K562 (cell line): ENCODE results near the gene C22orf39. TPM values are rescaled to one million over a fixed set of nuclear protein-coding genes. Genes with fewer than 3 reads are reported as not detected.

Source experiments
- AFF4 ChIP-seq: sonication (generic); formaldehyde crosslinking; IDR thresholded peaks from 2 replicates; pipeline ENCODE4 v1.8.0; 2023; ENCODE audit warnings: mild to moderate bottlenecking, missing genetic modification reagents
- ESRRA ChIP-seq: fragments of 450-650 bp; IDR thresholded peaks from 2 replicates; pipeline ENCODE4 v1.6.1; 2014; ENCODE audit warnings: low read depth, mild to moderate bottlenecking, moderate library complexity, borderline replicate concordance
- FOXM1 ChIP-seq, 2 experiments: fragments of 450-650 bp in 1 of 2; sonication (generic) in 1 of 2; formaldehyde crosslinking in 1 of 2; IDR thresholded peaks; 2 replicates each; pipeline versions ENCODE4 v1.6.1 to v1.9.0; 2017 to 2022; ENCODE audit warnings: low read depth in 2 of 2, mild to moderate bottlenecking in 2 of 2, missing genetic modification reagents in 1 of 2, moderate library complexity in 1 of 2
- KLF16 ChIP-seq: IDR thresholded peaks from 2 replicates; pipeline ENCODE4 v1.6.1; 2016; ENCODE audit warnings: antibody characterized with exemption
- KLF6 ChIP-seq: fragments of 250-450 bp; sonication (Bioruptor Pico); IDR thresholded peaks from 2 replicates; pipeline ENCODE4 v1.4.0; 2020; ENCODE audit warnings: mild to moderate bottlenecking, moderate library complexity, borderline replicate concordance
- MCM5 ChIP-seq: fragments of 450-650 bp; IDR thresholded peaks from 2 replicates; pipeline ENCODE4 v1.6.1; 2016; ENCODE audit warnings: low read depth
- MYNN ChIP-seq, 2 experiments: sonication (generic); formaldehyde crosslinking in 1 of 2; IDR thresholded peaks; 2 replicates each; pipeline versions ENCODE4 v1.5.0 to v1.6.1; 2016 to 2020; ENCODE audit warnings: antibody characterized with exemption in 1 of 2, missing genetic modification reagents in 1 of 2
- POLR3G ChIP-seq: IDR thresholded peaks from 2 replicates; pipeline ENCODE4 v1.6.1; 2011; ENCODE audit not compliant: insufficient read length, insufficient replicate concordance; ENCODE audit errors: extremely low read depth
- RERE ChIP-seq: sonication (generic); formaldehyde crosslinking; IDR thresholded peaks from 2 replicates; pipeline ENCODE4 v1.8.0; 2023; ENCODE audit warnings: missing genetic modification reagents, mild to moderate bottlenecking, borderline replicate concordance
- TAF1 ChIP-seq: IDR thresholded peaks from 2 replicates; pipeline ENCODE4 v1.6.1; 2011; ENCODE audit warnings: mild to moderate bottlenecking, low read length, moderate library complexity; ENCODE audit not compliant: insufficient read depth, control insufficient read depth, severe bottlenecking; ENCODE audit errors: extremely low read depth
- ZNF717 ChIP-seq: fragments of 250-450 bp; sonication (Bioruptor Pico); IDR thresholded peaks from 2 replicates; pipeline ENCODE4 v1.5.0; 2021
- ZNF76 ChIP-seq: fragments of 250-450 bp; sonication (Bioruptor Pico); IDR thresholded peaks from 2 replicates; pipeline ENCODE4 v1.4.0; 2020; ENCODE audit warnings: mild to moderate bottlenecking, moderate library complexity, borderline replicate concordance
- polyA plus RNA-seq, 8 experiments: library from polyadenylated mRNA; depleted of rRNA in 4 of 8; stranded (reverse) in 5 of 8; unstranded in 3 of 8; fragments of >200 nt; fragmentation: Nextera tagmentation in 2 of 8; fragmentation: Illumina TruSeq in 1 of 8; extraction: Ambion mirVana in 2 of 8; extraction: Trizol in 1 of 8; gene quantifications; 2 replicates each; pipeline versions ENCODE4 v1.2.1 to v1.2.3, GENCODE V29; 2011 to 2014; ENCODE audit warnings: inconsistent platforms in 1 of 8, missing spikeins in 1 of 8
- total RNA-seq, 7 experiments: library from RNA; depleted of rRNA in 6 of 7; stranded (reverse); fragments of >200 nt in 6 of 7; fragmentation: Illumina TruSeq in 2 of 7; extraction: Trizol in 2 of 7; gene quantifications; 2 replicates each; pipeline versions ENCODE4 v1.2.1 to v1.2.3, GENCODE V29; 2011 to 2021; ENCODE audit warnings: low replicate concordance in 1 of 7
- TF ChIP-seq, protein P1 (sequence below): fragments of 250-450 bp; sonication (Bioruptor Pico); IDR thresholded peaks from 2 replicates; pipeline ENCODE4 v1.5.0; 2021; ENCODE audit warnings: mild to moderate bottlenecking, borderline replicate concordance
- TF ChIP-seq, protein P2 (sequence below): fragments of 450-650 bp; IDR thresholded peaks from 2 replicates; pipeline ENCODE4 v1.6.1; 2016; ENCODE audit warnings: low read depth, mild to moderate bottlenecking, moderate library complexity

C22orf39 gene
- total and polyA plus RNA-seq, 9 of the 15 experiments (the other 6 are each of a cell fraction or from before 2014, with no cell fraction given) = 20.4 to 139 (median 66.8) TPM

- TF ChIP-seq AFF4 (CRISPR knock-in tag) = no peak
- no peak for TF ChIP-seq MCM5
- no peak for TF ChIP-seq FOXM1 (IDR thresholded peaks at IDR 0.05; ENCODE audit: low read depth)
- TF ChIP-seq FOXM1 (CRISPR knock-in tag; IDR thresholded peaks at IDR 0.05; ENCODE audit: low read depth) = no peak
- no peak; the same call in 1 of the 2 replicates for TF ChIP-seq ESRRA
- no peak for TF ChIP-seq ZNF717 (CRISPR knock-in tag)
- no peak for TF ChIP-seq KLF16
- TF ChIP-seq TAF1 = no peak
- TF ChIP-seq RERE = no peak
- TF ChIP-seq MYNN (IDR thresholded peaks at IDR 0.05) = peak; percentile 37; the same call in 1 of the 2 replicates
- no peak for TF ChIP-seq MYNN (CRISPR knock-in tag; IDR thresholded peaks at IDR 0.05)
- TF ChIP-seq, protein P1, sequence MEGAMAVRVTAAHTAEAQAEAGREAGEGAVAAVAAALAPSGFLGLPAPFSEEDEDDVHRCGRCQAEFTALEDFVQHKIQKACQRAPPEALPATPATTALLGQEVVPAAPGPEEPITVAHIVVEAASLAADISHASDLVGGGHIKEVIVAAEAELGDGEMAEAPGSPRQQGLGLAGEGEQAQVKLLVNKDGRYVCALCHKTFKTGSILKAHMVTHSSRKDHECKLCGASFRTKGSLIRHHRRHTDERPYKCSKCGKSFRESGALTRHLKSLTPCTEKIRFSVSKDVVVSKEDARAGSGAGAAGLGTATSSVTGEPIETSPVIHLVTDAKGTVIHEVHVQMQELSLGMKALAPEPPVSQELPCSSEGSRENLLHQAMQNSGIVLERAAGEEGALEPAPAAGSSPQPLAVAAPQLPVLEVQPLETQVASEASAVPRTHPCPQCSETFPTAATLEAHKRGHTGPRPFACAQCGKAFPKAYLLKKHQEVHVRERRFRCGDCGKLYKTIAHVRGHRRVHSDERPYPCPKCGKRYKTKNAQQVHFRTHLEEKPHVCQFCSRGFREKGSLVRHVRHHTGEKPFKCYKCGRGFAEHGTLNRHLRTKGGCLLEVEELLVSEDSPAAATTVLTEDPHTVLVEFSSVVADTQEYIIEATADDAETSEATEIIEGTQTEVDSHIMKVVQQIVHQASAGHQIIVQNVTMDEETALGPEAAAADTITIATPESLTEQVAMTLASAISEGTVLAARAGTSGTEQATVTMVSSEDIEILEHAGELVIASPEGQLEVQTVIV = no peak
- TF ChIP-seq, protein P2, sequence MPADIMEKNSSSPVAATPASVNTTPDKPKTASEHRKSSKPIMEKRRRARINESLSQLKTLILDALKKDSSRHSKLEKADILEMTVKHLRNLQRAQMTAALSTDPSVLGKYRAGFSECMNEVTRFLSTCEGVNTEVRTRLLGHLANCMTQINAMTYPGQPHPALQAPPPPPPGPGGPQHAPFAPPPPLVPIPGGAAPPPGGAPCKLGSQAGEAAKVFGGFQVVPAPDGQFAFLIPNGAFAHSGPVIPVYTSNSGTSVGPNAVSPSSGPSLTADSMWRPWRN = no peak
- TF ChIP-seq KLF6 (CRISPR knock-in tag) = no peak; the same call in 1 of the 2 replicates
- no peak for TF ChIP-seq POLR3G
- no peak for TF ChIP-seq ZNF76
Measured at GRCh38 chr22:19448076-19448607, 631 bp upstream of the C22orf39 start (continued).
